ENCODE measurements around the gene SRCAP.
"Not testable (repeated sequence)": the region's sequence is repeated elsewhere in the genome, so short reads cannot be mapped to it uniquely, and the experiment has no call there.

The SRCAP gene

GRCh38 chr16:30664616-30665109 is 34.3 kb upstream of the SRCAP start:
- DNase-seq = no peak

- no peak for DNase-seq
These were observed 33.7 kb upstream of the SRCAP start for GRCh38 chr16:30665155-30665829.

- no peak for DNase-seq
These were observed 33.2 kb upstream of the SRCAP start for GRCh38 chr16:30665830-30666190.

DNA sequence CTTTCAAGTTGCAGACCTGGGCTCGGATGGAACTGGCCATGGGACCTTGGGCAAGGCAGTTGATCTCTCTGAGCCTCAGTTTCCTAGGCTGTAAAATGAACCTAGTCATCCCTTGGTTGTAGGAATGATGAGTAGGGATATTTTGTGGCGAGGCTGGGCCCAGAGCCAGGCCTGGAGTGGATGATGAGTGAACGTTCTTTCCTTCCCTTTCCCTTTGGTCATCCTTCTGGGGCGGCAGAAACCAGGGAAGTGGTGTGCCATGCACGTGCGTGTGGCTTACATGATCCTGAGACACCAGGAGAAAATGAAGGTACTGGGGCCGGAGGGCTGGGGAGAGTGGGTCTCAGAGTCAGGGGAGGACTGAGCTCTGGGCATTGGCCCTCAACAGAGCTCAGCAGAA is 32.3 kb upstream of the SRCAP start:
- DNase-seq = no peak

- no peak for DNase-seq
These were observed 31.5 kb upstream of the SRCAP start for GRCh38 chr16:30667361-30667905.

- DNase-seq = no peak
These were observed 30.6 kb upstream of the SRCAP start for GRCh38 chr16:30668393-30668792.

DNA sequence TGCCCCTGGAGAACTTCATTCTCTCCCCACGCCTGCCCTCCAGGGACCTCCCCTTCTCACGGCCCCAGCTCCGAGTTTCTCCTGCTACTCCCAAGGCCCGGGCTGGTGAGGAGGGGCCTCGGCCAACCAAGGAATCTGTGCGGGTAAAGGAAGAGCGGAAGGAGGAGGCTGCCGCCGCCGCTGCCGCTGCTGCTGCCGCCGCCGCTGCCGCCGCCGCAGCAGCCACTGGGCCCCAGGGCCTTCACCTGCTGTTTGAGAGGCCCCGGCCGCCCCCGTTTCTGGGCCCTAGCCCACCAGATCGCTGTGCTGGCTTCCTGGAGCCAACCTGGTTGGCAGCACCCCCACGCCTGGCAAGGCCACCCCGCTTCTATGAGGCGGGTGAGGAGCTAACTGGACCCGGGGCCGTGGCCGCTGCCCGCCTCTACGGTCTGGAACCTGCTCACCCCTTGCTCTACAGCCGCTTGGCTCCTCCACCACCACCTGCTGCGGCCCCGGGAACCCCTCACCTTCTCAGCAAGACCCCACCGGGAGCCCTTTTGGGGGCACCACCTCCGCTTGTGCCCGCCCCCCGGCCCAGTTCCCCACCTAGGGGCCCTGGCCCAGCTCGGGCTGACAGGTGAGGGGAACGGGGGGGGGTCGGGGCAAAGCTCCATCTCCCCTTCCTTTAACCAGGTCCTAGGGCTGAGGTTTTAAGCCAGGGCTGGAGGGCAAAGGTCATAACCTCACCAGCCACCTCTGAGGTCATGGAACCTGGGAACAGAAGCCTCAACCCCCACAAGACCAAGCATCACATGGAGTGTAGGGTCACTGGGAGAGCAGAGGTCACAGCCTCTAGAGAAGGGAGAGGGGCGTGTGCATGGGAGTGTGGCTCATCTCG is 29.7 kb upstream of the SRCAP start:
- DNase-seq = no peak

- no peak for DNase-seq
These were observed 28.8 kb upstream of the SRCAP start for GRCh38 chr16:30669903-30670824.

GRCh38 chr16:30675143-30675542 is 23.8 kb upstream of the SRCAP start:
- DNase-seq = no peak

- no peak for DNase-seq
These were observed 20.9 kb upstream of the SRCAP start for GRCh38 chr16:30677931-30678585.

GRCh38 chr16:30678586-30678970 is 20.4 kb upstream of the SRCAP start:
- DNase-seq = no peak

GRCh38 chr16:30680326-30680725 is 18.6 kb upstream of the SRCAP start:
- DNase-seq = no peak

GRCh38 chr16:30688701-30689100 is 10.3 kb upstream of the SRCAP start:
- no peak for DNase-seq

- DNase-seq = no peak
These were observed 7.1 kb upstream of the SRCAP start for GRCh38 chr16:30691907-30692306.

- no peak for DNase-seq
These were observed 6.4 kb upstream of the SRCAP start for GRCh38 chr16:30692396-30693064.

GRCh38 chr16:30694926-30695693 is 3.9 kb upstream of the SRCAP start:
- no peak for DNase-seq

- DNase-seq = not testable (repeated sequence)
These were observed 2.3 kb upstream of the SRCAP start for GRCh38 chr16:30696646-30697045.

GRCh38 chr16:30697264-30698138 is 1.5 kb upstream of the SRCAP start:
- DNase-seq = no peak

GRCh38 chr16:30698139-30698815 is 694 bp upstream of the SRCAP start:
- peak; percentile 99 for DNase-seq

All from activated CD8-positive, alpha-beta memory T cell treated with anti-CD3 and anti-CD28 coated beads, Interleukin-2, amount 50 U/mL, for 48 hours (primary cell).